Astrocyte of the hippocampus (primary cell): ENCODE results near the gene MAML1.

Experiments
- DNase-seq: peaks from one replicate; pipeline ENCODE4 v3.0.0; 2011; ENCODE audit warnings: low read depth, low spot score

The MAML1 gene

GRCh38 chr5:179822059-179822432, 89.4 kb downstream of the MAML1 start:
- no peak for DNase-seq

GRCh38 chr5:179822444-179822990, 89.9 kb downstream of the MAML1 start:
- DNase-seq: no peak

GRCh38 chr5:179823937-179824744, 91.5 kb downstream of the MAML1 start:
- DNase-seq: no peak

GRCh38 chr5:179824745-179825112, 92.1 kb downstream of the MAML1 start:
- DNase-seq: no peak

GRCh38 chr5:179825655-179826182, 93.1 kb downstream of the MAML1 start:
- DNase-seq: no peak
